HCT116 (cell line): ENCODE results near the gene CHST14. TPM values are rescaled to one million over a fixed set of nuclear protein-coding genes. Genes with fewer than 3 reads are reported as not detected.

ENCODE experiments used
- ATAC-seq: fragments of 200-7000 bp; cut with Tn5 transposase; 2 replicates; pipeline ENCODE4 v1.9.1; 2020; ENCODE audit warnings: mild to moderate bottlenecking, moderate library complexity
- BruUV-seq: library from RNA; stranded (reverse); fragments of 400-500 nt; replicated peaks from 2 replicates; lab custom pipeline; 2021; lab: Mats Ljungman, UMichigan
- CTCF ChIA-PET: fragments of 300-600 bp; sonication (Branson Sonifier 250); formaldehyde crosslinking; loops from one replicate; lab custom pipeline; 2021; ENCODE audit warnings: antibody characterized with exemption; lab: Charles Lee
- POLR2A ChIA-PET: fragments of 300-600, 350-600 bp; sonication (Branson Sonifier 250); formaldehyde crosslinking; loops from one replicate; lab custom pipeline; 2021; ENCODE audit warnings: antibody characterized with exemption; lab: Charles Lee
- RAD21 ChIA-PET, 2 experiments: fragments of 300-600 bp; sonication (Branson Sonifier 250); formaldehyde crosslinking; loops; one replicate each; lab custom pipeline; 2023; ENCODE audit warnings: low total read pairs in 2 of 2; ENCODE audit not compliant: uncharacterized antibody in 2 of 2, unreplicated experiment in 2 of 2, low non-redundant PET in 1 of 2; lab: Charles Lee
- DNase-seq: peaks from one replicate; pipeline ENCODE4 v3.0.0-alpha.2; 2010; ENCODE audit warnings: low read depth, low spot score
- H2AFZ ChIP-seq: fragments of 200-600 bp; shearing (Covaris generic), sonication (generic); 2 replicates; pipeline ENCODE4 v1.6.1; 2017; ENCODE audit warnings: low read depth, mixed run types, mixed read lengths, antibody characterized with exemption, low read length; ENCODE audit not compliant: poor library complexity, severe bottlenecking
- H3K27ac ChIP-seq: 2 replicates; pipeline ENCODE4 v1.5.1; 2012; ENCODE audit warnings: low read depth, low read length
- H3K27me3 ChIP-seq: fragments of 200-600 bp; sonication (generic); 2 replicates; pipeline ENCODE4 v1.6.1; 2016; ENCODE audit warnings: mixed run types, low read length, mixed read lengths; ENCODE audit not compliant: insufficient read depth
- H3K36me3 ChIP-seq, 2 experiments: fragments of 200-500 bp in 1 of 2; fragments of 200-600 bp in 1 of 2; sonication (Bioruptor generic) in 1 of 2; sonication (generic) in 1 of 2; 2 replicates each; pipeline versions ENCODE4 v1.5.1 to v1.6.1; 2014 to 2016; ENCODE audit warnings: low read length in 2 of 2, inconsistent platforms in 1 of 2, mixed read lengths in 1 of 2, mixed run types in 1 of 2; ENCODE audit not compliant: insufficient read depth in 2 of 2, control insufficient read depth in 1 of 2
- H3K4me1 ChIP-seq, 2 experiments: fragments of 200-600 bp in 1 of 2; sonication (generic) in 1 of 2; 2 replicates each; pipeline versions ENCODE4 v1.5.1 to v1.6.1; 2012 to 2017; ENCODE audit warnings: low read length in 2 of 2, inconsistent platforms in 1 of 2, mild to moderate bottlenecking in 1 of 2, mixed read lengths in 1 of 2, mixed run types in 1 of 2, moderate library complexity in 1 of 2; ENCODE audit not compliant: insufficient read depth in 2 of 2, control insufficient read depth in 1 of 2
- H3K4me2 ChIP-seq: fragments of 200-600 bp; sonication (generic); 2 replicates; pipeline ENCODE4 v1.6.1; 2017; ENCODE audit warnings: mixed run types, low read length, mixed read lengths
- H3K4me3 ChIP-seq, 2 experiments: fragments of 200-600 bp in 1 of 2; sonication (generic) in 1 of 2; replicated peaks in 1 of 2; 2 replicates each; pipeline ENCODE4 v1.5.1; 2011 to 2016; ENCODE audit warnings: low read length in 2 of 2, control low read depth in 1 of 2, low read depth in 1 of 2, mild to moderate bottlenecking in 1 of 2, mixed read lengths in 1 of 2, mixed run types in 1 of 2
- H3K79me2 ChIP-seq: fragments of 200-600 bp; sonication (generic); 2 replicates; pipeline ENCODE4 v1.6.1; 2017; ENCODE audit warnings: mild to moderate bottlenecking, mixed run types, low read length, moderate library complexity, mixed read lengths; ENCODE audit not compliant: insufficient read depth
- H3K9ac ChIP-seq: fragments of 200-600 bp; sonication (generic); 2 replicates; pipeline ENCODE4 v1.6.1; 2016; ENCODE audit warnings: low read length, mixed read lengths
- H3K9me2 ChIP-seq: fragments of 200-600 bp; sonication (generic), shearing (Covaris generic); 2 replicates; pipeline ENCODE4 v1.6.1; 2017; ENCODE audit warnings: mixed run types, mild to moderate bottlenecking, moderate library complexity; ENCODE audit not compliant: insufficient read depth
- H3K9me3 ChIP-seq, 2 experiments: fragments of 200-500 bp in 1 of 2; fragments of 200-600 bp in 1 of 2; sonication (Bioruptor generic) in 1 of 2; sonication (generic) in 1 of 2; 2 replicates each; pipeline ENCODE4 v1.6.1; 2014 to 2017; ENCODE audit warnings: low read length in 2 of 2, mixed read lengths in 2 of 2, inconsistent platforms in 1 of 2, low read depth in 1 of 2, mild to moderate bottlenecking in 1 of 2, mixed run types in 1 of 2, moderate library complexity in 1 of 2; ENCODE audit not compliant: control insufficient read depth in 1 of 2, insufficient read depth in 1 of 2
- H4K20me1 ChIP-seq: fragments of 200-600 bp; sonication (generic), shearing (Covaris generic); 2 replicates; pipeline ENCODE4 v1.6.1; 2017; ENCODE audit warnings: mixed run types, mild to moderate bottlenecking, moderate library complexity; ENCODE audit not compliant: insufficient read depth
- ATF3 ChIP-seq: IDR thresholded peaks from 2 replicates; pipeline ENCODE4 v1.6.1; 2012
- CBX3 ChIP-seq: IDR thresholded peaks from 2 replicates; pipeline ENCODE4 v1.6.1; 2012; ENCODE audit warnings: low read depth
- CEBPB ChIP-seq: IDR thresholded peaks from 2 replicates; pipeline ENCODE4 v1.6.1; 2012; ENCODE audit warnings: low read depth
- EGR1 ChIP-seq: IDR thresholded peaks from 2 replicates; pipeline ENCODE4 v1.6.1; 2012; ENCODE audit warnings: low read depth
- ELF1 ChIP-seq: IDR thresholded peaks from 2 replicates; pipeline ENCODE4 v1.6.1; 2012; ENCODE audit warnings: low read depth, borderline replicate concordance
- EZH2 ChIP-seq: fragments of 200-600 bp; sonication (generic); IDR thresholded peaks from 2 replicates; pipeline ENCODE4 v1.6.1; 2017; ENCODE audit warnings: antibody characterized with exemption, mixed run types
- EZH2phosphoT487 ChIP-seq: fragments of 200-600 bp; IDR thresholded peaks from 2 replicates; pipeline ENCODE4 v1.6.1; 2018; ENCODE audit warnings: antibody characterized with exemption, borderline replicate concordance
- FOSL1 ChIP-seq: IDR thresholded peaks from 2 replicates; pipeline ENCODE4 v1.6.1; 2012; ENCODE audit warnings: low read depth
- MAX ChIP-seq: IDR thresholded peaks from 2 replicates; pipeline ENCODE4 v1.6.1; 2012
- POLR2A ChIP-seq: IDR thresholded peaks from 2 replicates; pipeline ENCODE4 v1.7.0; 2011; ENCODE audit warnings: borderline replicate concordance; ENCODE audit not compliant: insufficient read depth, insufficient read length; ENCODE audit errors: extremely low read depth
- RAD21 ChIP-seq: IDR thresholded peaks from 2 replicates; pipeline ENCODE4 v1.6.1; 2012; ENCODE audit warnings: low read depth, mild to moderate bottlenecking
- REST ChIP-seq: IDR thresholded peaks from 2 replicates; pipeline ENCODE4 v1.6.1; 2012; ENCODE audit warnings: low read depth
- SIN3A ChIP-seq: IDR thresholded peaks from 2 replicates; pipeline ENCODE4 v1.6.1; 2012; ENCODE audit warnings: low read depth
- SP1 ChIP-seq: IDR thresholded peaks from 2 replicates; pipeline ENCODE4 v1.6.1; 2012; ENCODE audit warnings: low read depth
- YY1 ChIP-seq: IDR thresholded peaks from 2 replicates; pipeline ENCODE4 v1.6.1; 2011; ENCODE audit warnings: low read length, low read depth, moderate library complexity, mild to moderate bottlenecking; ENCODE audit not compliant: insufficient replicate concordance; ENCODE audit errors: extremely low read depth
- ZBTB33 ChIP-seq: IDR thresholded peaks from 2 replicates; pipeline ENCODE4 v1.6.1; 2011; ENCODE audit warnings: mild to moderate bottlenecking, low read length, moderate library complexity; ENCODE audit not compliant: insufficient replicate concordance; ENCODE audit errors: extremely low read depth
- ZFX ChIP-seq: fragments of 450-650 bp; IDR thresholded peaks from 2 replicates; pipeline ENCODE4 v1.6.1; 2017
- ZNF274 ChIP-seq: fragments of 200-500 bp; sonication (Bioruptor generic); IDR thresholded peaks from 2 replicates; pipeline ENCODE4 v1.6.1; 2014; ENCODE audit warnings: mild to moderate bottlenecking, low read depth, low read length, inconsistent platforms
- intact Hi-C: fragments of 100-400 bp; cut with micrococcal nuclease; formaldehyde crosslinking; loops from 2 replicates; pipeline ENCODE4 v1.10.0; 2022
- total RNA-seq: library from RNA; stranded (reverse); gene quantifications from one replicate; pipeline ENCODE4 v1.2.1, GENCODE V29; 2021; ENCODE audit not compliant: unreplicated experiment

The CHST14 gene
- total RNA-seq, 1 experiment from 2014 or later: 12.7 TPM

GRCh38 chr15:40477642-40478327, 7.0 kb downstream of the CHST14 start:
- ChIA-PET POLR2A (no interaction called here), CTCF (interaction anchor here (1.2 kb wide), 1 partner anchor 30 kb away, joined by 3 read pairs; no protein-coding TSS in a partner anchor), RAD21 (no interaction called here)
- Histone ChIP-seq H3K27me3 (no peaks in the 10 kb centered on the region), H3K9me2 (no peaks in the 10 kb centered on the region), H3K4me3 (no peak overlapping the region), H3K79me2 (no peaks in the 10 kb centered on the region), H2AFZ (no peak overlapping the region), H3K4me2 (no peak overlapping the region), H3K9ac (no peak overlapping the region), H4K20me1 (no peaks in the 10 kb centered on the region), H3K9me3 (no peaks in the 10 kb centered on the region), H3K36me3 (no peaks in the 10 kb centered on the region), H3K4me1 (peaks cover 0 to 8% of the 10 kb centered on the region in 2 experiments; a peak in 2 of 4 replicates), H3K27ac (no peak overlapping the region)
- no peak for TF ChIP-seq POLR2A
- TF ChIP-seq ZNF274: no peak
- no peak for TF ChIP-seq ATF3
- no peak for TF ChIP-seq EGR1
- TF ChIP-seq FOSL1: no peak
- TF ChIP-seq CBX3: no peak
- TF ChIP-seq EZH2phosphoT487: no peak
- no peak for TF ChIP-seq ZBTB33
- no peak for TF ChIP-seq MAX
- no peak for TF ChIP-seq SP1
- no peak for TF ChIP-seq ZFX
- no peak for TF ChIP-seq SIN3A
- no peak for TF ChIP-seq RAD21
- no peak for TF ChIP-seq ELF1
- no peak for TF ChIP-seq EZH2
- no peak for TF ChIP-seq REST
- no peak for TF ChIP-seq YY1
- TF ChIP-seq CEBPB: no peak
- BruUV-seq: no TSS peak
- ATAC-seq: no peak
- DNase-seq: no peak
- intact Hi-C loops: no loop called here
